IMR-90 (cell line): ENCODE measurements around the gene FRYL.

ENCODE experiments used
- BHLHE40 ChIP-seq: fragments of 150-350 bp; IDR thresholded peaks from 2 replicates; pipeline ENCODE4 v1.6.1; 2016; ENCODE audit warnings: mild to moderate bottlenecking, low read depth, low read length
- CHD1 ChIP-seq: IDR thresholded peaks from 2 replicates; pipeline ENCODE4 v1.6.1; 2012; ENCODE audit warnings: low read depth, low read length, improper control_type of control experiment
- MAFK ChIP-seq: IDR thresholded peaks from 2 replicates; pipeline ENCODE4 v1.6.1; 2012; ENCODE audit warnings: low read depth, low read length, improper control_type of control experiment
- MAZ ChIP-seq: IDR thresholded peaks from 2 replicates; pipeline ENCODE4 v1.6.1; 2012; ENCODE audit warnings: low read depth, mild to moderate bottlenecking, low read length, improper control_type of control experiment, moderate library complexity, borderline replicate concordance
- MXI1 ChIP-seq: IDR thresholded peaks from 2 replicates; pipeline ENCODE4 v1.6.1; 2012; ENCODE audit warnings: low read depth, mild to moderate bottlenecking, low read length, moderate library complexity, borderline replicate concordance
- POLR2A ChIP-seq: IDR thresholded peaks from 2 replicates; pipeline ENCODE4 v1.6.1; 2012; ENCODE audit warnings: mild to moderate bottlenecking, low read depth, low read length
- TF ChIP-seq, protein P1 (sequence below): conservative IDR thresholded peaks from 2 replicates; pipeline ENCODE4 v1.5.1; 2012; ENCODE audit warnings: mild to moderate bottlenecking, low read depth, low read length, improper control_type of control experiment
- TF ChIP-seq, protein P2 (sequence below): fragments of 150-350 bp; IDR thresholded peaks from 2 replicates; pipeline ENCODE4 v1.6.1; 2016; ENCODE audit warnings: low read depth, mild to moderate bottlenecking, low read length, moderate library complexity, borderline replicate concordance

DNA sequence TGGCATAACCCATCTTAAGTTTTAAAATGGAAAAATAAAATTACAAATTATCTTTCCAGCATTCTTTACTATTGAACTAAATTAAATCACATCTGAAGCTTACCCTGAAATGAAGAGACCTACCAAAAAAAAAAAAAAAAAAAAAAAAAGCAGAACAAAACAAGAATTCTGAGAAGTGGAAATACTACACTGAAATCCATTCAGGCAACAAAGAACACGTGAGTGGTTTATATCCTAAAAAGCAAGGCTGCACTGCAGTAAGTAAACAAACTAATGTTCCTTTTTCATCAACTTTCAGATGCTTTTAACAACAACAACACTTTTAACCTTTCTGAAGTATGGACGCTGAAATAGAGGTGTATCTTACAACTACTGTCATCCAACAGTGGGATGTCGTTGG, 7.5 kb downstream of the FRYL start:
- no peak for TF ChIP-seq POLR2A
- TF ChIP-seq, protein P1, sequence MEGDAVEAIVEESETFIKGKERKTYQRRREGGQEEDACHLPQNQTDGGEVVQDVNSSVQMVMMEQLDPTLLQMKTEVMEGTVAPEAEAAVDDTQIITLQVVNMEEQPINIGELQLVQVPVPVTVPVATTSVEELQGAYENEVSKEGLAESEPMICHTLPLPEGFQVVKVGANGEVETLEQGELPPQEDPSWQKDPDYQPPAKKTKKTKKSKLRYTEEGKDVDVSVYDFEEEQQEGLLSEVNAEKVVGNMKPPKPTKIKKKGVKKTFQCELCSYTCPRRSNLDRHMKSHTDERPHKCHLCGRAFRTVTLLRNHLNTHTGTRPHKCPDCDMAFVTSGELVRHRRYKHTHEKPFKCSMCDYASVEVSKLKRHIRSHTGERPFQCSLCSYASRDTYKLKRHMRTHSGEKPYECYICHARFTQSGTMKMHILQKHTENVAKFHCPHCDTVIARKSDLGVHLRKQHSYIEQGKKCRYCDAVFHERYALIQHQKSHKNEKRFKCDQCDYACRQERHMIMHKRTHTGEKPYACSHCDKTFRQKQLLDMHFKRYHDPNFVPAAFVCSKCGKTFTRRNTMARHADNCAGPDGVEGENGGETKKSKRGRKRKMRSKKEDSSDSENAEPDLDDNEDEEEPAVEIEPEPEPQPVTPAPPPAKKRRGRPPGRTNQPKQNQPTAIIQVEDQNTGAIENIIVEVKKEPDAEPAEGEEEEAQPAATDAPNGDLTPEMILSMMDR, result no peak
- no peak for TF ChIP-seq MAZ
- TF ChIP-seq, protein P2, sequence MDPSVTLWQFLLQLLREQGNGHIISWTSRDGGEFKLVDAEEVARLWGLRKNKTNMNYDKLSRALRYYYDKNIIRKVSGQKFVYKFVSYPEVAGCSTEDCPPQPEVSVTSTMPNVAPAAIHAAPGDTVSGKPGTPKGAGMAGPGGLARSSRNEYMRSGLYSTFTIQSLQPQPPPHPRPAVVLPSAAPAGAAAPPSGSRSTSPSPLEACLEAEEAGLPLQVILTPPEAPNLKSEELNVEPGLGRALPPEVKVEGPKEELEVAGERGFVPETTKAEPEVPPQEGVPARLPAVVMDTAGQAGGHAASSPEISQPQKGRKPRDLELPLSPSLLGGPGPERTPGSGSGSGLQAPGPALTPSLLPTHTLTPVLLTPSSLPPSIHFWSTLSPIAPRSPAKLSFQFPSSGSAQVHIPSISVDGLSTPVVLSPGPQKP, result no peak
- no peak for TF ChIP-seq CHD1
- TF ChIP-seq MAFK, result no peak
- TF ChIP-seq BHLHE40, result no peak
- TF ChIP-seq MXI1, result no peak
